Mesenchymal stem cell (in vitro differentiated cells and primary cell): ENCODE data around the gene WDR5.

Experiments
- DNase-seq: peaks from one replicate; pipeline ENCODE4 v3.0.0-alpha.2; 2013
- H2AFZ ChIP-seq: one replicate; pipeline ENCODE4 v1.6.1; 2013; ENCODE audit warnings: low read depth, mild to moderate bottlenecking, control low read depth, inconsistent platforms, low read length, moderate library complexity
- H2AK5ac ChIP-seq: 2 replicates; pipeline ENCODE4 v1.6.1; 2013; ENCODE audit warnings: low read length, moderate library complexity, mild to moderate bottlenecking, inconsistent platforms; ENCODE audit not compliant: severe bottlenecking
- H2BK120ac ChIP-seq: one replicate; pipeline ENCODE4 v1.6.1; 2013; ENCODE audit warnings: low read depth, mild to moderate bottlenecking, inconsistent platforms, low read length, moderate library complexity
- H2BK12ac ChIP-seq, 2 experiments: one replicate each; pipeline ENCODE4 v1.6.1; 2013; ENCODE audit warnings: inconsistent platforms in 2 of 2, low read length in 2 of 2, mild to moderate bottlenecking in 2 of 2, moderate library complexity in 2 of 2, control low read depth in 1 of 2
- H2BK15ac ChIP-seq: one replicate; pipeline ENCODE4 v1.6.1; 2013; ENCODE audit warnings: mild to moderate bottlenecking, low read depth, inconsistent platforms; ENCODE audit not compliant: poor library complexity, severe bottlenecking
- H2BK5ac ChIP-seq: 2 replicates; pipeline ENCODE4 v1.6.1; 2013; ENCODE audit warnings: low read depth, mild to moderate bottlenecking, low read length, control low read depth, inconsistent platforms; ENCODE audit not compliant: poor library complexity, severe bottlenecking
- H3K14ac ChIP-seq, 2 experiments: one replicate each; pipeline ENCODE4 v1.6.1; 2013; ENCODE audit warnings: inconsistent platforms in 2 of 2, low read length in 2 of 2, control low read depth in 1 of 2, mild to moderate bottlenecking in 1 of 2, moderate library complexity in 1 of 2
- H3K18ac ChIP-seq, 2 experiments: one replicate each; pipeline ENCODE4 v1.6.1; 2013; ENCODE audit warnings: inconsistent platforms in 2 of 2, low read length in 2 of 2, control low read depth in 1 of 2, low read depth in 1 of 2, mild to moderate bottlenecking in 1 of 2
- H3K23ac ChIP-seq, 2 experiments: one replicate each; pipeline ENCODE4 v1.6.1; 2013; ENCODE audit warnings: inconsistent platforms in 2 of 2, low read length in 2 of 2, mild to moderate bottlenecking in 2 of 2, moderate library complexity in 2 of 2, control low read depth in 1 of 2
- H3K27ac ChIP-seq: 2 replicates; pipeline ENCODE4 v1.5.1; 2013; ENCODE audit warnings: mild to moderate bottlenecking, moderate library complexity, low read length, control low read depth, inconsistent platforms; ENCODE audit not compliant: poor library complexity, severe bottlenecking
- H3K27me3 ChIP-seq, 2 experiments: 2 replicates each; pipeline versions ENCODE4 v1.6.1 to v1.7.0; 2013; ENCODE audit warnings: low read length in 2 of 2, mild to moderate bottlenecking in 2 of 2, moderate library complexity in 2 of 2, control low read depth in 1 of 2, inconsistent platforms in 1 of 2; ENCODE audit not compliant: control insufficient read depth in 1 of 2, insufficient read depth in 1 of 2
- H3K36me3 ChIP-seq, 2 experiments: 2 replicates each; pipeline versions ENCODE4 v1.6.1 to v1.7.0; 2013; ENCODE audit warnings: low read length in 2 of 2, control low read depth in 1 of 2, inconsistent platforms in 1 of 2, low read depth in 1 of 2, mild to moderate bottlenecking in 1 of 2; ENCODE audit not compliant: insufficient read depth in 2 of 2, control insufficient read depth in 1 of 2
- H3K4ac ChIP-seq, 2 experiments: one replicate each; pipeline ENCODE4 v1.6.1; 2013; ENCODE audit warnings: inconsistent platforms in 2 of 2, low read length in 2 of 2, mild to moderate bottlenecking in 2 of 2, moderate library complexity in 2 of 2, control low read depth in 1 of 2, low read depth in 1 of 2
- H3K4me1 ChIP-seq: 2 replicates; pipeline ENCODE4 v1.6.1; 2013; ENCODE audit warnings: low read depth, low read length, control low read depth; ENCODE audit not compliant: control insufficient read depth, insufficient read depth
- H3K4me2 ChIP-seq: 2 replicates; pipeline ENCODE4 v1.6.1; 2013; ENCODE audit warnings: low read length, mild to moderate bottlenecking, inconsistent platforms; ENCODE audit not compliant: poor library complexity, severe bottlenecking
- H3K4me3 ChIP-seq, 2 experiments: 2 replicates each; pipeline versions ENCODE4 v1.5.1 to v1.7.0; 2013; ENCODE audit warnings: low read length in 2 of 2, mild to moderate bottlenecking in 2 of 2, control low read depth in 1 of 2, low read depth in 1 of 2; ENCODE audit not compliant: insufficient read depth in 1 of 2
- H3K79me1 ChIP-seq: replicated peaks from 2 replicates; pipeline ENCODE4 v1.6.1; 2013; ENCODE audit warnings: mild to moderate bottlenecking, control low read depth, low read length, inconsistent platforms; ENCODE audit not compliant: poor library complexity, severe bottlenecking
- H3K9ac ChIP-seq: 2 replicates; pipeline ENCODE4 v1.7.0; 2013; ENCODE audit warnings: mild to moderate bottlenecking, low read length, moderate library complexity
- H3K9me3 ChIP-seq: 2 replicates; pipeline ENCODE4 v1.7.0; 2013; ENCODE audit warnings: mild to moderate bottlenecking, low read length; ENCODE audit not compliant: control insufficient read depth
- H4K8ac ChIP-seq: one replicate; pipeline ENCODE4 v1.6.1; 2013; ENCODE audit warnings: inconsistent platforms, mild to moderate bottlenecking, low read length, moderate library complexity
- H4K91ac ChIP-seq: one replicate; pipeline ENCODE4 v1.6.1; 2013; ENCODE audit warnings: mild to moderate bottlenecking, low read length, inconsistent platforms
- WGBS: methylation state at CpG from one replicate; pipeline ENCODE4 v1.1.7; 2013; ENCODE audit warnings: mixed read lengths; 5-methylcytosine and 5-hydroxymethylcytosine counted together

Gene WDR5

GRCh38 chr9:134158753-134159392 lies 23.0 kb downstream of the WDR5 start:
- Histone ChIP-seq H3K4me2 (no peak overlapping the region), H4K91ac (no peak overlapping the region), H2BK15ac (no peak overlapping the region), H3K18ac (no peak overlapping the region), H2AK5ac (no peak overlapping the region), H3K9ac (no peak overlapping the region), H3K79me1 (peaks cover 26% of the 10 kb centered on the region), H2BK120ac (no peak overlapping the region), H3K27ac (no peak overlapping the region), H2BK5ac (no peak overlapping the region), H2BK12ac (no peak overlapping the region), H2AFZ (no peak overlapping the region), H3K9me3 (no peaks in the 10 kb centered on the region), H4K8ac (no peak overlapping the region), H3K4me3 (no peak overlapping the region), H3K4me1 (no peaks in the 10 kb centered on the region), H3K4ac (no peak overlapping the region), H3K14ac (no peak overlapping the region), H3K23ac (no peak overlapping the region), H3K27me3 (no peaks in the 10 kb centered on the region), H3K36me3 (peaks cover 65 to 77% of the 10 kb centered on the region in 2 experiments)
- WGBS = 95% methylated on average over 20 of the region's 20 CpGs
- DNase-seq = no peak

GRCh38 chr9:134159566-134160245 lies 23.8 kb downstream of the WDR5 start:
- Histone ChIP-seq H2AFZ (no peak overlapping the region), H3K79me1 (peaks cover 22% of the 10 kb centered on the region), H3K4me3 (no peak overlapping the region), H3K4me1 (no peaks in the 10 kb centered on the region), H3K18ac (no peak overlapping the region), H3K9me3 (no peaks in the 10 kb centered on the region), H2BK15ac (no peak overlapping the region), H2AK5ac (no peak overlapping the region), H3K9ac (no peak overlapping the region), H4K91ac (no peak overlapping the region), H3K27ac (no peak overlapping the region), H4K8ac (no peak overlapping the region), H3K23ac (no peak overlapping the region), H3K36me3 (peaks cover 57 to 69% of the 10 kb centered on the region in 2 experiments), H2BK12ac (no peak overlapping the region), H2BK5ac (no peak overlapping the region), H3K14ac (no peak overlapping the region), H2BK120ac (no peak overlapping the region), H3K27me3 (no peaks in the 10 kb centered on the region), H3K4me2 (no peak overlapping the region), H3K4ac (no peak overlapping the region)
- WGBS = 92% methylated on average over 15 of the region's 20 CpGs
- no peak for DNase-seq

DNA sequence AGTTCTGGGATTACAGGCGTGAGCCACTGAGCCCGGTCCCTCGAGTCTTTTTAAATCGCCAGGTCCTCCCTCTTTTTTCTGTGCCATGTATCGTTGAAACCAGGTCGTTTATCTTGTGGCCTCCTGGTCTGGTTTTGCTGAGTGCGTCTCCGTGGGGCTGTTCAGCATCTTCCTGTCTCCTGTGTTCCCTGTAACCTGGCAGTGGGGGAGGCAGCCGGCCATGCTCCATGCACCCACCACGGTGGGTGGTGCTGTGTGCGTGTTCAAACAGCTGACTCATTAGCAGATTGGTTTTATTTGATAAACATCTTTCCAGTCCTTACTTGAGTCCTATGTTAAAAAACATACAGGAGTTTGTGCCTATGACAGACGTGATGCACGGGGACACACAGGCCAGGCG lies 25.8 kb downstream of the WDR5 start:
- no peak overlapping the region for H3K4me3 ChIP-seq
- no peak overlapping the region for H3K9ac ChIP-seq
- DNase-seq = no peak
- no peak overlapping the region for H4K91ac ChIP-seq
- H2AK5ac ChIP-seq = no peak overlapping the region
- H3K4me2 ChIP-seq = no peak overlapping the region
- no peak overlapping the region for H2AFZ ChIP-seq
- H3K4me1 ChIP-seq = peaks cover 4% of the 10 kb centered on the region
- no peaks in the 10 kb centered on the region for H3K27me3 ChIP-seq
- no peak overlapping the region for H2BK5ac ChIP-seq
- 83% methylated on average over 12 of the region's 14 CpGs for WGBS
- H3K14ac ChIP-seq = no peak overlapping the region
- no peaks in the 10 kb centered on the region for H3K9me3 ChIP-seq
- H3K4ac ChIP-seq = no peak overlapping the region
- H3K36me3 ChIP-seq = peaks cover 37 to 50% of the 10 kb centered on the region in 2 experiments
- H3K79me1 ChIP-seq = peaks cover 17% of the 10 kb centered on the region
- no peak overlapping the region for H2BK15ac ChIP-seq
- no peak overlapping the region for H3K23ac ChIP-seq
- H2BK12ac ChIP-seq = no peak overlapping the region
- H2BK120ac ChIP-seq = no peak overlapping the region
- H3K27ac ChIP-seq = no peak overlapping the region
- H3K18ac ChIP-seq = no peak overlapping the region
- H4K8ac ChIP-seq = no peak overlapping the region

DNA sequence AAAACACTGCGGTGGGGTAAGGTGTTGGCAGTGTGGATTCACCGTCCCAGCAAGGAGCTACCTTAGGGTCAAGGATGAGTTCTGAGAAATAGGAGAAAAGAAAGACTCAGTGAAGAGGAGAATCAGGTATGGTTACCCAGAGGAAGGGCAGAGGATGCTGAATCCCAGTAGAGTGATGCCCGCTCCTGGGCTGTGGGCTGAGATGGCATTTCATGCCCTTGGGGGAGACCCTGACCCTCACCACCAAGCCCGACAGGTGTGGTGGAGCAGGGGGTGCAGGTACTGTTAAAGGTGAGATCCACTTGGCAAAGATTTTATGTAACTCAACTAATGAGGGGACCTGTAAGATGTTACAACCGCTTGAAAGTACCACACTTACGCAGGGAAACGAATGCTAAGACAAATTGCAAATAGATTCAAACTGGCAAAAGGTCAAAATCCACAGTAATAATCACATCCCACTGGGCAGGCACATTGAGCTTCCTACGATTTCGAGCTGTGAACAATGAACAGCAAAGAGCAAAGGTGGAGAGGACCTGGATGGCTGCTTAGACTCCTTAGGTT lies 26.4 kb downstream of the WDR5 start:
- H2AFZ ChIP-seq = no peak overlapping the region
- no peak overlapping the region for H3K18ac ChIP-seq
- H2AK5ac ChIP-seq = no peak overlapping the region
- H2BK12ac ChIP-seq = no peak overlapping the region
- no peak overlapping the region for H3K4me2 ChIP-seq
- H3K14ac ChIP-seq = no peak overlapping the region
- H2BK120ac ChIP-seq = no peak overlapping the region
- H3K4me1 ChIP-seq = peaks cover 7% of the 10 kb centered on the region
- no peak overlapping the region for H3K4ac ChIP-seq
- H2BK5ac ChIP-seq = no peak overlapping the region
- H3K27me3 ChIP-seq = no peaks in the 10 kb centered on the region
- H4K8ac ChIP-seq = no peak overlapping the region
- DNase-seq = no peak
- H3K9ac ChIP-seq = no peak overlapping the region
- no peak overlapping the region for H3K4me3 ChIP-seq
- H3K23ac ChIP-seq = no peak overlapping the region
- H3K27ac ChIP-seq = no peak overlapping the region
- no peak overlapping the region for H4K91ac ChIP-seq
- 94% methylated on average over 9 of the region's 9 CpGs for WGBS
- peaks cover 14% of the 10 kb centered on the region for H3K79me1 ChIP-seq
- peaks cover 31 to 43% of the 10 kb centered on the region in 2 experiments for H3K36me3 ChIP-seq
- H2BK15ac ChIP-seq = no peak overlapping the region
- no peaks in the 10 kb centered on the region for H3K9me3 ChIP-seq
